GM12801 (cell line): Measurements from ENCODE around the gene RGS19.

Experiments used
- CTCF ChIP-seq: IDR thresholded peaks from one replicate; pipeline ENCODE4 v1.5.1; 2011; ENCODE audit warnings: control low read depth; ENCODE audit not compliant: insufficient read length; ENCODE audit errors: extremely low read depth

The RGS19 gene

GRCh38 chr20:64038224-64038564 is 41.1 kb downstream of the RGS19 start:
- no peak for TF ChIP-seq CTCF

DNA sequence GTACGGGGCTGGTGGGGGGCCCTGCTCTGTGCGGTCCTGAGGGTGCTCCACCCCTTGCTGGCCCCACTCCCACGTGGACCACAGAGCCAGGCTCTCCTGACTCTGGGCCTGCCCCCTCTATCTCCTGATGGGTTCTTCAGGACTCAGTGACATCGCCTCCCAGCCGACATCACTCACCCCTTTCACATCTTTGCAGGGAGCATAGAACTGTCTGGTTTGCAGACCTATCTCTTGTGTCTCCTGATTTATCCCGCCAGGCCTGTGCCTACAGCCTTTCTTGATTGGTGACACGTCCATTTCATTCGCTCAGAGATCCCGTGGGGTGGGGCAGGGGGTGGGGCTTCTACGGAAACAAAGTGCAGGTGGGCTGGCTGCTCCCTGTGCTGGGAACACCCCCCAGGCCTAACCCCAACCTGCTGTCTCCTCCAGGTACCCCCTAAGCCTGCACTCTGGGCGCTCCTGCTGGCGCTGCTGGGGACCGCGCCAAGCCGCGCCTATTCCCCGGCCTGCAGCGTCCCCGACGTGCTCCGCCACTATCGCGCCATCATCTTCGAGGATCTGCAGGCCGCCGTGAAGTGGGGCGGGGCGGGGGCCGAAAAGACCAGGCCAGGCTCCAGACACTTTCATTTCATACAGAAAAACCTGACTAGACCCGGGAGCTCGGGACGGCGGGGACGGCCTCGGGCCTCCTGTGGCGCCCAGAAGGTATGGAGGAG is 41.7 kb downstream of the RGS19 start:
- no peak for TF ChIP-seq CTCF

GRCh38 chr20:64037199-64037497 is 42.2 kb downstream of the RGS19 start:
- no peak for TF ChIP-seq CTCF

DNA sequence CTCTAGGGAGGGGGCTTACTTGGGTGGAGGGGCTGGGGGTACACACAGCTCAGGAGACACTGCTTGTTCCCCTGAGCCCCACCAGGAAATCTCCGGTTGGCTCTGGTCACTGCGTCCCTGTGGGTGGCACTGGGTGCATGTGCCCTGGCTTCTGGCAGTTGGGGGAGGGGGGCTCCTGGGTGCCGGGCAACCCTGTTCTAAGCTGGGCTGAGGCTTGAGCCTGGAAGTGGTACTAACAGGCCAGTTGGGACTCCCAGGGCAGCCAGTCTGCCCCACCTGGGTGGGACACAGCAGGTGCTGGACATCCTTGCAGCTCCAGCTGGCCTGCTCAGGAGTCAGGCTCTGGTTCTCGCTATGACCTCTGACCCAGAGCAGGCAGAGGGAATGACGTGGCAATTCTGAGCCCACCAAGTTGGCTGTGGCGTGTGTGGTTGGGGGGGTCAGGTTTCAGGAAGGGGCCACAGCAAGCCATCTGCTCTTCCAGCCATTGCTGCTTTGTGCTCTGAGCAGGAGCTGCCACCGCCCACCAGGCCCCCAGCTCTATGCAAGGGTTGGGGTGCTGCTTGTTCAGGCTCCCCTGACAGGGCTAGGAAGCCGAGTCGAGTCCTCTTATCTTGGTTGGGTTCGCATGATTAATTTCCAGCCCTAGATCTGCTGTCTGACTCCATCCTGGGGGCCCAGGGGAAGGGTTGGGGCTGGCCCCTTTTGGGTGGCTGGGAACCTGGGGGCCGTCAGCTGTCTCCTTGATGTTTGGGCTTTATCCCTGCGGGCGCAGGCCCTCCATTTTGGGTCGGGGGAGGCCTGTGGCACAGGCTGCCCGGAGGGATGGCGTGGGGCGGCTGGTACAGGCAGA is 42.7 kb downstream of the RGS19 start:
- no peak for TF ChIP-seq CTCF

DNA sequence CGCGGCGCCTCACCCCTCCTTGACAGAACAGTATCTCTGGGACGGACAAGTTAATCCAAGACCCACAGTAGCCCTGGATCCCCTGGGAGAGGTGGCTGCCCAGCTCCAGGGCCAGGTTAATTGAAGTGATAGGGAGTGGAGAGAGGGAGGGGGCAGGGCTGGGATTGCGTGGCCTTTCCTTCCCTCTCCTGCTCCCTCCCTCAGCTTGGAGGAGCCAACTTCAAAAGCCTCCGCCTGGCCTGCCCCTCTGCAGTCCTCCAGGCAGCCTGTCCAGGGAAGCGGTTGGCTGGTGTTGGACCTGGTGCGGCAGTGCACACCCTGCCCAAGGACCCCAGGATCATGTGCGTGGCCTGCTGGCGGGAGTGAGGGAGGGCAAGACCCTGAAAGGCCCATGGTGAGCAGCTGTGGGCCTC is 43.4 kb downstream of the RGS19 start, which contains the start of gene C20orf204:
Gene C20orf204, plus strand, starts transcription at position 250 of the 413 bp plus-strand sequence. Its CDS starts 142 bp downstream, at position 392.
- no peak for TF ChIP-seq CTCF

- TF ChIP-seq CTCF = no peak
Measured at GRCh38 chr20:64035066-64035932, 44.0 kb downstream of the RGS19 start.

GRCh38 chr20:64033981-64034493 is 45.3 kb downstream of the RGS19 start:
- no peak for TF ChIP-seq CTCF
